IMR-90 (cell line): Measurements from ENCODE around the gene CELA2A. TPM values are rescaled to one million over a fixed set of nuclear protein-coding genes. Genes with fewer than 3 reads are reported as not detected.
"Not testable (repeated sequence)": the region's sequence is repeated elsewhere in the genome, so short reads cannot be mapped to it uniquely, and the experiment has no call there.

Experiments used
- ATAC-seq: fragments of 200-7000 bp; cut with Tn5 transposase; 2 replicates; pipeline ENCODE4 v1.9.1; 2020; ENCODE audit warnings: low read depth, mild to moderate bottlenecking, moderate library complexity
- BruUV-seq: library from RNA; stranded (reverse); fragments of 400-500 nt; replicated peaks from 2 replicates; lab custom pipeline; 2021; lab: Mats Ljungman, UMichigan
- CTCF ChIA-PET: fragments of 300-600 bp; formaldehyde crosslinking; extraction: SDS; loops from one replicate; lab custom pipeline; 2021; ENCODE audit warnings: antibody characterized with exemption; lab: Yijun Ruan, JAX
- POLR2A ChIA-PET: fragments of 300-600 bp; sonication (Branson Sonifier 250); formaldehyde crosslinking; loops from one replicate; lab custom pipeline; 2022; ENCODE audit warnings: antibody characterized with exemption; ENCODE audit not compliant: unreplicated experiment; lab: Charles Lee
- DNase-seq: peaks from one replicate; pipeline ENCODE4 v3.0.0; 2013
- H2AFZ ChIP-seq: replicated peaks from 2 replicates; pipeline ENCODE3; 2013; ENCODE audit warnings: low read length, mild to moderate bottlenecking; ENCODE audit not compliant: poor library complexity
- H2AK5ac ChIP-seq: 2 replicates; pipeline ENCODE4 v1.6.1; 2013; ENCODE audit warnings: low read depth, low read length, inconsistent platforms
- H2AK9ac ChIP-seq: replicated peaks from 2 replicates; pipeline ENCODE3; 2013; ENCODE audit warnings: mild to moderate bottlenecking, low read depth, low read length, moderate library complexity; ENCODE audit not compliant: poor library complexity
- H2BK120ac ChIP-seq: 2 replicates; pipeline ENCODE4 v1.6.1; 2013; ENCODE audit warnings: low read depth, low read length, inconsistent platforms
- H2BK15ac ChIP-seq: 3 replicates; pipeline ENCODE4 v1.6.1; 2013; ENCODE audit warnings: low read depth, low read length, inconsistent platforms
- H2BK20ac ChIP-seq: 2 replicates; pipeline ENCODE4 v1.6.1; 2013; ENCODE audit warnings: low read depth, mild to moderate bottlenecking, inconsistent platforms, low read length, moderate library complexity
- H2BK5ac ChIP-seq: 2 replicates; pipeline ENCODE4 v1.6.1; 2013; ENCODE audit warnings: mild to moderate bottlenecking, low read depth, low read length, inconsistent platforms; ENCODE audit not compliant: poor library complexity, severe bottlenecking
- H3K14ac ChIP-seq: replicated peaks from 2 replicates; pipeline ENCODE4 v1.6.1; 2013; ENCODE audit warnings: low read depth, low read length, inconsistent platforms
- H3K18ac ChIP-seq: 2 replicates; pipeline ENCODE4 v1.6.1; 2013; ENCODE audit warnings: low read depth, low read length, control low read depth
- H3K23ac ChIP-seq: 2 replicates; pipeline ENCODE4 v1.6.1; 2013; ENCODE audit warnings: low read depth, low read length, inconsistent platforms
- H3K27ac ChIP-seq: 2 replicates; pipeline ENCODE4 v1.5.1; 2013; ENCODE audit warnings: mild to moderate bottlenecking, control low read depth, low read length; ENCODE audit not compliant: insufficient read depth
- H3K27me3 ChIP-seq: 2 replicates; pipeline ENCODE4 v1.6.1; 2013; ENCODE audit warnings: low read length; ENCODE audit not compliant: control insufficient read depth, insufficient read depth
- H3K36me3 ChIP-seq: 2 replicates; pipeline ENCODE4 v1.6.1; 2013; ENCODE audit warnings: low read length, mixed read lengths; ENCODE audit not compliant: control insufficient read depth, insufficient read depth
- H3K4ac ChIP-seq: 2 replicates; pipeline ENCODE4 v1.6.1; 2013; ENCODE audit warnings: low read depth, low read length, inconsistent platforms
- H3K4me1 ChIP-seq: 2 replicates; pipeline ENCODE4 v1.6.1; 2013; ENCODE audit warnings: low read length, mixed read lengths; ENCODE audit not compliant: control insufficient read depth, insufficient read depth
- H3K4me2 ChIP-seq: 2 replicates; pipeline ENCODE4 v1.6.1; 2013; ENCODE audit warnings: low read depth, mild to moderate bottlenecking, control low read depth, low read length, moderate library complexity
- H3K4me3 ChIP-seq: 2 replicates; pipeline ENCODE4 v1.5.1; 2013; ENCODE audit warnings: low read depth, mild to moderate bottlenecking, control low read depth, low read length, moderate library complexity; ENCODE audit not compliant: insufficient read depth
- H3K56ac ChIP-seq: 2 replicates; pipeline ENCODE4 v1.6.1; 2013; ENCODE audit warnings: low read length, inconsistent platforms; ENCODE audit not compliant: insufficient read depth; ENCODE audit errors: extremely low read depth
- H3K79me1 ChIP-seq, 2 experiments: 2 replicates each; pipeline ENCODE4 v1.6.1; 2013; ENCODE audit warnings: low read length in 2 of 2, inconsistent platforms in 1 of 2, low read depth in 1 of 2
- H3K9ac ChIP-seq: 2 replicates; pipeline ENCODE4 v1.6.1; 2013; ENCODE audit warnings: low read depth, low read length, control low read depth
- H3K9me1 ChIP-seq: 2 replicates; pipeline ENCODE4 v1.6.1; 2013; ENCODE audit warnings: low read length, inconsistent platforms; ENCODE audit not compliant: insufficient read depth
- H3K9me3 ChIP-seq: 2 replicates; pipeline ENCODE4 v1.6.1; 2013; ENCODE audit warnings: low read length; ENCODE audit not compliant: control insufficient read depth, insufficient read depth
- H4K20me1 ChIP-seq: 2 replicates; pipeline ENCODE4 v1.6.1; 2013; ENCODE audit warnings: low read length, inconsistent platforms; ENCODE audit not compliant: insufficient read depth
- H4K5ac ChIP-seq: 2 replicates; pipeline ENCODE4 v1.6.1; 2013; ENCODE audit warnings: mild to moderate bottlenecking, low read depth, low read length, control low read depth
- H4K8ac ChIP-seq, 2 experiments: 2 replicates each; pipeline ENCODE4 v1.6.1; 2013; ENCODE audit warnings: low read depth in 2 of 2, low read length in 2 of 2, control low read depth in 1 of 2, inconsistent platforms in 1 of 2
- H4K91ac ChIP-seq: 2 replicates; pipeline ENCODE4 v1.6.1; 2013; ENCODE audit warnings: low read depth, low read length, inconsistent platforms; ENCODE audit not compliant: insufficient read depth
- WGBS, 2 experiments: methylation state at CpG; one replicate each; pipeline versions ENCODE4 v1.1.5 to v1.1.7; 2013; ENCODE audit warnings: missing lambda C conversion rate in 2 of 2; ENCODE audit not compliant: insufficient read length in 1 of 2; ENCODE audit errors: extremely low coverage in 2 of 2; 5-methylcytosine and 5-hydroxymethylcytosine counted together
- dilution Hi-C: fragments of 300-500 bp; cut with HindIII; formaldehyde crosslinking; loops from one replicate; pipeline ENCODE4 v1.14.3; 2018; ENCODE audit warnings: low sequenced_read_pairs; ENCODE audit not compliant: unreplicated experiment
- in situ Hi-C: fragments of 300-500 bp; cut with MboI; formaldehyde crosslinking; loops from 3 replicates; pipeline ENCODE4 v1.14.3; 2019; ENCODE audit warnings: low sequenced_read_pairs, inconsistent platforms, mixed read lengths
- intact Hi-C: fragments of 100-400 bp; cut with micrococcal nuclease; formaldehyde crosslinking; loops from 2 replicates; pipeline ENCODE4 v1.10.0; 2022
- polyA plus RNA-seq, 3 experiments: library from polyadenylated mRNA; depleted of rRNA; stranded (reverse); fragments of >200 nt; gene quantifications; 2 replicates each; pipeline ENCODE4 v1.2.3, GENCODE V29; 2012; ENCODE audit warnings: low replicate concordance in 1 of 3
- total RNA-seq: library from RNA; depleted of rRNA; stranded (reverse); fragments of >200 nt; gene quantifications from 2 replicates; pipeline ENCODE4 v1.2.3, GENCODE V29; 2012

Gene CELA2A
- total and polyA plus RNA-seq, 2 of the 4 experiments (the other 2 are of a cell fraction): not detected

- H4K91ac ChIP-seq, BruUV-seq, DNase-seq, H4K5ac ChIP-seq, dilution Hi-C loops, H2BK5ac ChIP-seq, H3K4me3 ChIP-seq, H3K18ac ChIP-seq, H3K56ac ChIP-seq, H3K4me2 ChIP-seq, intact Hi-C loops, H2BK120ac ChIP-seq, H3K36me3 ChIP-seq, POLR2A ChIA-PET, H2AK5ac ChIP-seq, H2BK20ac ChIP-seq, H3K27ac ChIP-seq, H2AFZ ChIP-seq, H3K4ac ChIP-seq, H4K8ac ChIP-seq, H3K9me1 ChIP-seq, H3K9ac ChIP-seq, ATAC-seq, H3K23ac ChIP-seq, H3K14ac ChIP-seq, H3K9me3 ChIP-seq, H3K27me3 ChIP-seq, H2AK9ac ChIP-seq, H4K20me1 ChIP-seq, H3K79me1 ChIP-seq, H3K4me1 ChIP-seq, H2BK15ac ChIP-seq, in situ Hi-C loops: not testable (repeated sequence)
- CTCF ChIA-PET: interaction anchor here (0.6 kb wide), 1 partner anchor 91 kb away, joined by 4 read pairs; no protein-coding TSS in a partner anchor
- no CpG with 5 or more reads among the region's 5 CpGs for WGBS, 2 experiments
Measured at GRCh38 chr1:15514557-15514956, 58.0 kb downstream of the CELA2A start.
